ENCODE data around the gene DNPEP.
"Not testable (repeated sequence)": the region's sequence is repeated elsewhere in the genome, so short reads cannot be mapped to it uniquely, and the experiment has no call there.

DNA sequence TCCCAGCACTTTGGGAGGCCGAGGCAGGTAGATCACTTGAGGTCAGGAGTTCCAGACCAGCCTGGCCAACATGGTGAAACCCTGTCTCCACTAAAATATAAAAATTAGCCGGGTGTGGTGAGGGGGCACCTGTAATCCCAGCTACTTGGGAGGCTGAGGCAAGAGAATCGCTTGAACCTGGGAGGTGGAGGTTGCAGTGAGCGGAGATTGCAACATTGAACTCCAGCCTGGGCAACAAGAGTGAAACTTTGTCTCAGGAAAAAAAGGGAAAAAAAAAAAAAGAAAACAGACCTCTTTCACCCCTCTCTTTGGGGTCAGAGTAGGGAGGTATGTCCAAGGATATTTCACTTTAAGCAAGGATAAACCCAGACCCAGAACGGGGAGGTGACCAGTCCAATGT lies 19.6 kb upstream of the DNPEP start:
- TF ChIP-seq, protein P1, sequence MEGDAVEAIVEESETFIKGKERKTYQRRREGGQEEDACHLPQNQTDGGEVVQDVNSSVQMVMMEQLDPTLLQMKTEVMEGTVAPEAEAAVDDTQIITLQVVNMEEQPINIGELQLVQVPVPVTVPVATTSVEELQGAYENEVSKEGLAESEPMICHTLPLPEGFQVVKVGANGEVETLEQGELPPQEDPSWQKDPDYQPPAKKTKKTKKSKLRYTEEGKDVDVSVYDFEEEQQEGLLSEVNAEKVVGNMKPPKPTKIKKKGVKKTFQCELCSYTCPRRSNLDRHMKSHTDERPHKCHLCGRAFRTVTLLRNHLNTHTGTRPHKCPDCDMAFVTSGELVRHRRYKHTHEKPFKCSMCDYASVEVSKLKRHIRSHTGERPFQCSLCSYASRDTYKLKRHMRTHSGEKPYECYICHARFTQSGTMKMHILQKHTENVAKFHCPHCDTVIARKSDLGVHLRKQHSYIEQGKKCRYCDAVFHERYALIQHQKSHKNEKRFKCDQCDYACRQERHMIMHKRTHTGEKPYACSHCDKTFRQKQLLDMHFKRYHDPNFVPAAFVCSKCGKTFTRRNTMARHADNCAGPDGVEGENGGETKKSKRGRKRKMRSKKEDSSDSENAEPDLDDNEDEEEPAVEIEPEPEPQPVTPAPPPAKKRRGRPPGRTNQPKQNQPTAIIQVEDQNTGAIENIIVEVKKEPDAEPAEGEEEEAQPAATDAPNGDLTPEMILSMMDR (conservative IDR thresholded peaks at IDR 0.05; ENCODE audit: low read depth, low read length), result not testable (repeated sequence)
- TF ChIP-seq BHLHE40 (IDR thresholded peaks at IDR 0.05; ENCODE audit: low read depth, low read length); POLR2A (IDR thresholded peaks at IDR 0.05; ENCODE audit: low read depth, low read length); NFE2L2 (IDR thresholded peaks at IDR 0.05; ENCODE audit: low read depth, low read length); SMC3 (IDR thresholded peaks at IDR 0.05; ENCODE audit: low read depth, low read length); CEBPB (IDR thresholded peaks at IDR 0.05; ENCODE audit: low read depth, low read length); RAD21 (IDR thresholded peaks at IDR 0.05; ENCODE audit: low read length): not testable (repeated sequence)

Measured in IMR-90 (cell line).